ENCODE results near the gene TUBB4A.

GRCh38 chr19:6467384-6467783, 34.7 kb downstream of the TUBB4A start:
- no peak for TF ChIP-seq CTCF (IDR thresholded peaks at IDR 0.05)
- TF ChIP-seq ZFX (IDR thresholded peaks at IDR 0.05; ENCODE audit: borderline replicate concordance), result no peak
